Keratinocyte (primary cell): ENCODE data around the gene EXOC3. TPM values are rescaled to one million over a fixed set of nuclear protein-coding genes. Genes with fewer than 3 reads are reported as not detected.

Experiments used
- DNase-seq: peaks from one replicate; pipeline ENCODE4 v3.0.0-alpha.2; 2011; ENCODE audit warnings: low read depth, missing footprints, low spot score
- FAIRE-seq: peaks from 2 replicates; lab custom pipeline; 2011; peaks lifted over from hg19 to GRCh38; lab: Jason Lieb, UNC
- H2AFZ ChIP-seq: 2 replicates; pipeline ENCODE4 v1.6.0; 2012; ENCODE audit warnings: low read length, control low read depth, inconsistent platforms; ENCODE audit not compliant: control insufficient read depth
- H3K27ac ChIP-seq: 2 replicates; pipeline ENCODE4 v1.5.1; 2011; ENCODE audit warnings: low read length; ENCODE audit not compliant: control insufficient read depth, insufficient read depth
- H3K27me3 ChIP-seq: 3 replicates; pipeline ENCODE4 v1.6.0; 2011; ENCODE audit warnings: low read length; ENCODE audit not compliant: control insufficient read depth, insufficient read depth; ENCODE audit errors: extremely low read depth
- H3K36me3 ChIP-seq, 2 experiments: 2 replicates in 1 of 2; 3 replicates in 1 of 2; pipeline ENCODE4 v1.5.1; 2011; ENCODE audit warnings: low read length in 2 of 2, mild to moderate bottlenecking in 1 of 2; ENCODE audit not compliant: control insufficient read depth in 2 of 2, insufficient read depth in 2 of 2; ENCODE audit errors: extremely low read depth in 1 of 2
- H3K4me1 ChIP-seq: 3 replicates; pipeline ENCODE4 v1.5.1; 2011; ENCODE audit warnings: low read length; ENCODE audit not compliant: control insufficient read depth, insufficient read depth; ENCODE audit errors: extremely low read depth
- H3K4me2 ChIP-seq: 3 replicates; pipeline ENCODE4 v1.6.0; 2011; ENCODE audit warnings: low read depth, low read length; ENCODE audit not compliant: control insufficient read depth, insufficient read depth; ENCODE audit errors: extremely low read depth
- H3K4me3 ChIP-seq, 3 experiments: fragments of 200-600 bp in 1 of 3; sonication (generic) in 1 of 3; 2 replicates in 2 of 3; 3 replicates in 1 of 3; pipeline ENCODE4 v1.5.1; 2011 to 2016; ENCODE audit warnings: low read length in 3 of 3, mild to moderate bottlenecking in 3 of 3, control low read depth in 2 of 3, inconsistent platforms in 1 of 3, low read depth in 1 of 3, mixed read lengths in 1 of 3, mixed run types in 1 of 3, moderate library complexity in 1 of 3; ENCODE audit not compliant: control insufficient read depth in 2 of 3, insufficient read depth in 2 of 3; ENCODE audit errors: extremely low read depth in 1 of 3
- H3K79me2 ChIP-seq: 2 replicates; pipeline ENCODE4 v1.6.0; 2012; ENCODE audit warnings: low read length; ENCODE audit not compliant: control insufficient read depth, insufficient read depth
- H3K9ac ChIP-seq: 3 replicates; pipeline ENCODE4 v1.6.0; 2011; ENCODE audit warnings: low read length; ENCODE audit not compliant: control insufficient read depth, insufficient read depth; ENCODE audit errors: extremely low read depth
- H3K9me1 ChIP-seq: 3 replicates; pipeline ENCODE4 v1.6.0; 2011; ENCODE audit warnings: low read length; ENCODE audit not compliant: control insufficient read depth, insufficient read depth; ENCODE audit errors: extremely low read depth
- H3K9me3 ChIP-seq: 2 replicates; pipeline ENCODE4 v1.5.1; 2012; ENCODE audit warnings: low read depth, low read length; ENCODE audit not compliant: control insufficient read depth
- H4K20me1 ChIP-seq: 3 replicates; pipeline ENCODE4 v1.6.0; 2011; ENCODE audit warnings: low read length; ENCODE audit not compliant: control insufficient read depth, insufficient read depth; ENCODE audit errors: extremely low read depth
- EZH2 ChIP-seq: IDR thresholded peaks from one replicate; pipeline ENCODE4 v1.6.1; 2012; ENCODE audit warnings: inconsistent platforms, mild to moderate bottlenecking, low read length, moderate library complexity
- dilution Hi-C: fragments of 300-500 bp; cut with MboI; formaldehyde crosslinking; loops from one replicate; pipeline ENCODE4 v1.7.0; 2020; ENCODE audit warnings: low sequenced_read_pairs; ENCODE audit not compliant: extremely low pct_ligation_motif_present
- polyA plus RNA-seq, 5 experiments: library from polyadenylated mRNA; depleted of rRNA in 3 of 5; stranded (reverse) in 3 of 5; stranded (forward) in 1 of 5; unstranded in 1 of 5; fragments of >200 nt; gene quantifications; 1 replicate in 1 of 5; 2 replicates in 3 of 5; 3 replicates in 1 of 5; pipeline versions ENCODE4 v1.2.1 to v1.2.3, GENCODE V29; 2011 to 2012; ENCODE audit warnings: missing spikeins in 2 of 5, low read depth in 1 of 5, low replicate concordance in 1 of 5
- TF ChIP-seq, protein P1 (sequence below), 3 experiments: IDR thresholded peaks in 1 of 3; conservative IDR thresholded peaks in 1 of 3; optimal IDR thresholded peaks in 1 of 3; 2 replicates in 2 of 3; 3 replicates in 1 of 3; pipeline versions ENCODE3 to v1.5.1; 2011; ENCODE audit warnings: low read length in 3 of 3, mild to moderate bottlenecking in 3 of 3, moderate library complexity in 2 of 3, control low read depth in 1 of 3, inconsistent platforms in 1 of 3; ENCODE audit not compliant: insufficient read depth in 2 of 3; ENCODE audit errors: extremely low read depth in 1 of 3

Gene EXOC3
- polyA plus RNA-seq, 1 donor (not counting 4 experiments of a cell fraction or from before 2014, with no cell fraction given), result 14.2 TPM

DNA sequence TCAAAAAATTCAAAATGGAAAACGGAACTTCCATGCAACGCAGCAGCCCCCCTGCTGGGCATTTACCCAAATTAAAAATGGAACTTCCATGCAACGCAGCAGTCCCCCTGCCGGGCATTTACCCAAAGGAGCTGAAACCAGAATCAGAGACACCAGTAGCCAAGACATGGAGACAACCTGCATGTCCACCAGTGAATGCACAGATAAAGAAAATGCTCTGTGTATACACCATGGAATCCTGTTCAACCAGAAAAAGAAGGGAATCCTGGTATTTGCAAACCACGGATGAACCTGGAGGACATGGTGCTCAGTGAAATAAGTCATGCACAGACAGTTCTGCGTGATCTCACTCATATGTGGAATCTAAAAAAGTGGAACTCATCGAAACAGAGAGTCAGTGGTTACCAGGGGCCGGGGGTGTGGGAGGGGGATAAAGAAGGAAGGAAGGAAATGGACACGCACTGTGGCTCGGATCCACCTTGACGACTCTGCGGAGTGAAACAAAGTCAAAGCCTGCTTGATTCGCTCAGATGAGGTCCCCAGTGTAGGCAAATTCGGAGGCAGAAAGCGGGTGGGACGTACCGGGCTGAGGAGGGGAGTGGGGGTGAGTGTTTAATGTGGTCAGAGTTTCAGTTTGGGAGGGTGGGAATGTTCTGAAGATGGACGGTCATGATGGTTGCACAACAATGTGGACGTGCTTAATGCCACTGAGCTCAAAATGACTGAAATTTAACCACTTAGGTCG is 40.2 kb upstream of the EXOC3 start:
- no peaks in the 10 kb centered on the region for H3K9me3 ChIP-seq
- H3K9me1 ChIP-seq, result no peaks in the 10 kb centered on the region
- H3K4me2 ChIP-seq, result no peak overlapping the region
- H3K9ac ChIP-seq, result no peak overlapping the region
- dilution Hi-C loops, result no loop called here
- H3K79me2 ChIP-seq, result no peaks in the 10 kb centered on the region
- H3K36me3 ChIP-seq, result no peaks in the 10 kb centered on the region
- DNase-seq (no peak), FAIRE-seq (no peak)
- no peak overlapping the region for H2AFZ ChIP-seq
- H3K4me3 ChIP-seq, result no peak overlapping the region
- no peaks in the 10 kb centered on the region for H4K20me1 ChIP-seq
- peaks cover 14% of the 10 kb centered on the region for H3K4me1 ChIP-seq
- TF ChIP-seq EZH2, result no peak
- TF ChIP-seq, protein P1, sequence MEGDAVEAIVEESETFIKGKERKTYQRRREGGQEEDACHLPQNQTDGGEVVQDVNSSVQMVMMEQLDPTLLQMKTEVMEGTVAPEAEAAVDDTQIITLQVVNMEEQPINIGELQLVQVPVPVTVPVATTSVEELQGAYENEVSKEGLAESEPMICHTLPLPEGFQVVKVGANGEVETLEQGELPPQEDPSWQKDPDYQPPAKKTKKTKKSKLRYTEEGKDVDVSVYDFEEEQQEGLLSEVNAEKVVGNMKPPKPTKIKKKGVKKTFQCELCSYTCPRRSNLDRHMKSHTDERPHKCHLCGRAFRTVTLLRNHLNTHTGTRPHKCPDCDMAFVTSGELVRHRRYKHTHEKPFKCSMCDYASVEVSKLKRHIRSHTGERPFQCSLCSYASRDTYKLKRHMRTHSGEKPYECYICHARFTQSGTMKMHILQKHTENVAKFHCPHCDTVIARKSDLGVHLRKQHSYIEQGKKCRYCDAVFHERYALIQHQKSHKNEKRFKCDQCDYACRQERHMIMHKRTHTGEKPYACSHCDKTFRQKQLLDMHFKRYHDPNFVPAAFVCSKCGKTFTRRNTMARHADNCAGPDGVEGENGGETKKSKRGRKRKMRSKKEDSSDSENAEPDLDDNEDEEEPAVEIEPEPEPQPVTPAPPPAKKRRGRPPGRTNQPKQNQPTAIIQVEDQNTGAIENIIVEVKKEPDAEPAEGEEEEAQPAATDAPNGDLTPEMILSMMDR (optimal IDR thresholded peaks at IDR 0.05 in 1 of 3, IDR thresholded peaks at IDR 0.05 in 1 of 3, conservative IDR thresholded peaks at IDR 0.05 in 1 of 3; ENCODE audit: extremely low read depth in 1 of 3, insufficient read depth in 2 of 3, low read length in 3 of 3), result no peak
- peaks cover 16% of the 10 kb centered on the region for H3K27me3 ChIP-seq
- H3K27ac ChIP-seq, result no peak overlapping the region

DNA sequence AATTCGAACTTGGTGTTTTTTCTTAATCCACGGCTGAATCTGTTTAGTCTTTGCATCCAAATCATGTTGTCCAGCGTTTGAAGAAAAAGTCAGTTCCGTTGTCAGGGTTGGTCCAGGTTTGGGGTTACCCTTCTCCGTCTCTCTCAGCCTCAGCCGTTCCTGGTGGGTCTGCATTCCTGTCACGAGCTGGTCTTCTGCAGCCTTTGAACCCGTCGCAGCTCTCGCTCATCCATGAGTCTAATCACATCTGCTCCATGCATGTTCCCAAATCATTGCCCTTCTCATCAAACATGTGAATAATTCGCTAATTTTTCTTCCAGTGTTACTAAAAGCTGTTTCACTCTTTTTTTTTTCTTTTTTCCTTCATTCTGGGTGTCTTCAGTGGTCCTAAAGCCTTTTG is 39.0 kb upstream of the EXOC3 start:
- no peak overlapping the region for H3K4me3 ChIP-seq
- DNase-seq, result no peak
- H3K27me3 ChIP-seq, result peaks cover 14% of the 10 kb centered on the region
- TF ChIP-seq EZH2, result no peak
- TF ChIP-seq, protein P1 (optimal IDR thresholded peaks at IDR 0.05 in 1 of 3, IDR thresholded peaks at IDR 0.05 in 1 of 3, conservative IDR thresholded peaks at IDR 0.05 in 1 of 3; ENCODE audit: extremely low read depth in 1 of 3, insufficient read depth in 2 of 3, low read length in 3 of 3), result no peak
- no peaks in the 10 kb centered on the region for H3K9me3 ChIP-seq
- no peaks in the 10 kb centered on the region for H3K9me1 ChIP-seq
- H3K79me2 ChIP-seq, result no peaks in the 10 kb centered on the region
- H3K4me1 ChIP-seq, result peaks cover 17% of the 10 kb centered on the region
- no peak for FAIRE-seq
- dilution Hi-C loops, result no loop called here
- H3K4me2 ChIP-seq, result no peak overlapping the region
- no peak overlapping the region for H3K9ac ChIP-seq
- no peaks in the 10 kb centered on the region for H3K36me3 ChIP-seq
- no peak overlapping the region for H2AFZ ChIP-seq
- H4K20me1 ChIP-seq, result no peaks in the 10 kb centered on the region
- H3K27ac ChIP-seq, result no peak overlapping the region
